COLO668 (cell line): ENCODE data around the gene DHX34.
"Not testable (repeated sequence)": the region's sequence is repeated elsewhere in the genome, so short reads cannot be mapped to it uniquely, and the experiment has no call there.

ENCODE experiments used
- DNase-seq: peaks from one replicate; lab custom pipeline; 2025; ENCODE audit not compliant: unreplicated experiment; lab: John Stamatoyannopoulos, UW

The DHX34 gene

DNA sequence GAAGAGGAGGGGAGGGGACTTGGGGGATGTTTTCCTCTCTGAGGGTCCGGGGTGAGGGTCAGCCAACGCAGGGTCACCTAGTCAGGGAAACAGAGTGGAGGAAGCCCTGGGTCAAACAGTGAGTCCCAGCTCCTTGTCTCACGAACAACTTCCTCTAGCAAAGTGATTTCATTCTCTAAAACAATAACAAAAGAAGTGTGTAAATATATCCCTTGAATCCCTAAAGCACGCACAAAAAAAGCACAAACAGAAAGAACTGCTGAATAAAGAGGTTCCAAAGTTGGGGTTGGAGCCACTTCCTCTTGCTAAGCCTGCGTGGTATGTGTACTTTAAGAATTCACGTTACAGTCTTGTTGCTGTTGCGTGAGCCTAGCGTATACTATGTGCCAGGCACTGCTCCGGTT, 18.6 kb upstream of the DHX34 start:
- DNase-seq = no peak

DNA sequence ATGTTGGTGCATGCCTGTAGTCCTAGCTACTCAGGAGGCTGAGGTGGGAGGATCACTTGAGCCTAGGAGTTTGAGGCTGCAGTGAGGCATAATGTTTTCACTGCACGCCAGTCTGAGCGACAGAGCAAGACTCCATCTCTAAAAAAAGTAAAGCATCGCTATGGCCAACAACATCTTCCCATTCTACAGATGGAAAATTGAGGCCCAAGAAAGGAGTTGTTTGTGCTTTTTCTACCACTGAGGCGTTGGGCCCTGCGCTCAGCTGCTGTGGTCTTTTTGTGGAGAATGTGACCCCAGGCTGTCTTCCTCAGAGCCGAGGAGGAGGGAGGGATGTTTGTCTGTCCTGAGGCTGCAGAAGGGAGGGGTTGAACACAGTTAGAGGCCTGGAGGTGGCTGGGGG, 17.6 kb upstream of the DHX34 start:
- DNase-seq = no peak

DNA sequence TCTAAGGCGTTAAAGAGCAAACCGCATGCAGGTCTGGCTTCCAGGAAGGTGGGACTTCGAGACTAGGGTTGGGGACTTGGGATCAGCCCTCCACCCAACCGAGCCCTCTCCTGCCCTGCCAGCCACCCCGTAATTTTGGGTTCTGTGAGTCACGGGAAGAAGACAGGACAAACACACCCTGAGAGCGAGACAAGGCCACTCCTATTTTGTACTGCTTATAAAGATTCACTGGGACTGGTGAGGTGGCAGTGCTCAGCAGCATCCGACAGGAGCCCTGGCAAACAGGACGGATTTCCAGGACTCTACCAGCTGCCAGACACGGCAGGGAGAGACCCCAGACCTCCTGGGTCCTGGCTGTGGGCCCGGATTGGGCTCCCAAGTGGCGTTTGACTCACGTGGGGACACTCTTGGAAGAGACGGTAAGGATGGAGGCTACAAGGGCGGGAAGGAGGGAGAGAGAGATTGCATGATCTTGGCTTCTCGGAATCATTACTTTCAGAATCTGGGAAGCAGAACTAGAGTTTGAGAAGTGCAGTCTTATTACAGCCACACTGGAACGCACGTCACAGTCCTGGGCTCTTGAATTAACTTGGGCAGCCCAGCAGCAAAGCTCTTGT, 17.1 kb upstream of the DHX34 start, which contains the start of gene C5AR2:
TSS of gene C5AR2 (plus strand) at position 245 of the 617 bp plus-strand sequence. CDS start 8,625 bp downstream, outside the sequence.
- DNase-seq = no peak

DNA sequence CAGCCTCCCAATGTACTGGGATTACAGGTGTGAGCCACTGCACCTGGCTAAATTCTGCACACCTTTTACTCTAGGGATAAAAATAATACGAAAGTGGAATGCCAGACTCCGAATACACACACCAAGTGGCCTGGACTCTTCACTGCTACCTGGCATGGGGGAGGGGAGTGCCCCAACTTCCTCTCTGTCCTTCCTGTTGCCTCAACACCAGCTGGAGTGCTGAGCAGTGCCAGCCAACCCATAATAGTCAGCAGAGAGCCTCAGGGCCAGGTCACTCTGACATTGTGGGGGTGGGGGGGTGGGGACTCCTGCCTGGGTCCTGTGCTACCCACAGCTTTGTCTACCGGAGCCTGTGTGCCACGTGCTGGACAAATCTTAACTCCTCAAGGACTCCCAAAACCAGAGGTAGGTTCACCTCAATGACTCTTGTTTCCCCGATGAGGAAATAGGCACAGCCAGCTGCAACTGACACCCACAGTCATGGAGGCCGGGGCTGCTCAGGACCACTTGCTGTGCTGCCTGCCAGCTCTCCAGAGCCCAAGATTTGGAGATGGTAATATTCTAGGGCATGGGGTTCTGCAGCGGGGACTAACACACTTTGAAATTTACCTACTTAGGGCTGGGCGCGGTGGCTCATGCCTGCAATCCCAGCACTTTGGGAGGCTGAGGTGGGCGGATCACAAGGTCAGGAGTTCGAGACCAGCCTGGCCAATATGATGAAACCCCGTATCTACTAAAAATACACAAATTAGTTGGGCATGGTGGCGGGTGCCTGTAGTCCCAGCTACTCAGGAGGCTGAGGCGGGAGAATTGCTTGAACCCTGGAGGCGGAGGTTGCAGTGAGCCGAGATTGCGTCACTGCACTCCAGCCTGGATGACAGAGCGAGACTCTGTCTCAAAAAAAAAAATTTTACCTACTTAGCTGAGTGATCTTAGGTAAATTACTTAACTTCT, 12.1 kb upstream of the DHX34 start:
- DNase-seq = peak; percentile 33

DNA sequence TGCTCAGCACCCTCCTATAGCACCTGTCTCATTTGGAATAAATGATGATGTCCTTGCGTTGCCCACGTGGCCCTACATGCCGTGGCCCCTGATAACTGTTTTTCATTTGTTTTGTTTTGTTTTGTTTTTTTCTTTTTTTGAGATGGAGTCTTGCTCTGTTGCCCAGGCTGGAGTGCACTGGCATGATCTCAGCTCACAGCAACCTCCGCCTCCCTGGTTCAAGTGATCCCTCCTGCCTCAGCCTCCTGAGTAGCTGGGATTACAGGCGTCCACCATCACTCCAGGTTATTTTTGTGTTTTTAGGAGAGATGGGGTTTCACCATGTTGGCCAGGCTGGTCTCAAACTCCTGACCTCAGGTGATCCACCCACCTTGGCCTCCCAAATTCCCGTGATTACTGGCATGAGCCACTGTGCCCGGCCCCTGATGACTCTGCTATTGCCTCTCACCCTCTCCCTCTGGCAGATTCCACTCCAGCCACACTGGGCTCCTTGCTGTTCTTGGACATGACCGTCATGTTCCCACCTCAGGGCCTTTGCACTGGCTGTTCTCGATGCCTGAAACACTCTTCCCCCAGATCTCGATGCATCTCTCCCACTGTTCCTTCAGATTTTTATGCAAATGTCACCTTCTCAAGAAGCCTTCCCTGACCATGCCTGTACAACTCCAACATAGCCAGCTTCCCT, 9.8 kb upstream of the DHX34 start:
- no peak for DNase-seq

DNA sequence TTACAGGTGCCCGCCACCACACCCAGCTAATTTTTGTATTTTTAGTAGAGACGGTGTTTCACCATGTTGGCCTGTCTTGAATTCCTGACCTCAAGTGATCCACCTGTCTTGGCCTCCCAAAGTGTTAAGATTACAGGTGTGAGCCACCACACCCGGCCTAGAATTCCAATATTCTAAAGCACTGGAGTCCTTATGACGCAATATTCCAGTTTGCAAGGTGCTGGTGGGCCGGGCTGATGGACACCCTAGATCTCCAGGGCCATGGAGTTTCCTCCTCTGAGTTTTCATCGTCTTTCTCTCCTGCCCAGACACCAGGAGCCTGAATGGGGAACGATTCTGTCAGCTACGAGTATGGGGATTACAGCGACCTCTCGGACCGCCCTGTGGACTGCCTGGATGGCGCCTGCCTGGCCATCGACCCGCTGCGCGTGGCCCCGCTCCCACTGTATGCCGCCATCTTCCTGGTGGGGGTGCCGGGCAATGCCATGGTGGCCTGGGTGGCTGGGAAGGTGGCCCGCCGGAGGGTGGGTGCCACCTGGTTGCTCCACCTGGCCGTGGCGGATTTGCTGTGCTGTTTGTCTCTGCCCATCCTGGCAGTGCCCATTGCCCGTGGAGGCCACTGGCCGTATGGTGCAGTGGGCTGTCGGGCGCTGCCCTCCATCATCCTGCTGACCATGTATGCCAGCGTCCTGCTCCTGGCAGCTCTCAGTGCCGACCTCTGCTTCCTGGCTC, 8.5 kb upstream of the DHX34 start:
- DNase-seq = no peak

DNA sequence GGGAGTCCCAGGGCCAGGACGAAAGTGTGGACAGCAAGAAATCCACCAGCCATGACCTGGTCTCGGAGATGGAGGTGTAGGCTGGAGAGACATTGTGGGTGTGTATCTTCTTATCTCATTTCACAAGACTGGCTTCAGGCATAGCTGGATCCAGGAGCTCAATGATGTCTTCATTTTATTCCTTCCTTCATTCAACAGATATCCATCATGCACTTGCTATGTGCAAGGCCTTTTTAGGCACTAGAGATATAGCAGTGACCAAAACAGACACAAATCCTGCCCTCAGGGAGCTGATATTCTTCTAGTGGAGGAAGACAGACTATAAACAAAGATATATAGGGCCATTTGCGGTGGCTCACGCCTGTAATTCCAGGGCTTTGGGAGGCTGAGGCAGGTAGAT, 7.4 kb upstream of the DHX34 start:
- no peak for DNase-seq

DNA sequence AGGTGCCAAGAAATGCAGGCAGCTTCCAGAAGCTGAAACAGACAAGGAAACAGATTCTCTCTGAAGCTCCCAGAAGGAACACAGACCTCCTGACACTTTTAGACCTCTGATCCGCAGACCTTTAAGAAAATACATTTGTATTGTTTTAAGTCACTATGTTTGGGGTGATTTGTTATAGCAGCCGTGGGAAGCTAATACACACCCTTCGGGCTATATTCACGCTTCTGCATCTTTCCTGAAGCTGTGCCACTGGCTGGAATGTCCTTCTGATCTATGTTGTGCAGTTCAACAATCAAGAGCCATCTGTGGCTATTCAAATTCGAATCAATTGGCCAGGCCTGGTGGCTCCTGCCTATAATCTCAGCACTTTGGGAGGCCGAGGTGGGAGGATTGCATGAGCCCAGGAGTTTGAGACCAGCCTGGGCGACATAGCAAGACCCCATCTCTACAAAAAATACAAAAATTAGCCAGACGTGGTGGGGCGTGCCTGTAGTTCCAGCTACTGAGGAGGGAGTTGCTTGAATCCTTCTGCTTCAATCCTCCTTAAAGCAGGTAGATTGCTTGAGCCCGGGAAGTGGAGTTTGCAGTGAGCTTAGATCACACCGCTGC, 5.8 kb upstream of the DHX34 start:
- no peak for DNase-seq

DNA sequence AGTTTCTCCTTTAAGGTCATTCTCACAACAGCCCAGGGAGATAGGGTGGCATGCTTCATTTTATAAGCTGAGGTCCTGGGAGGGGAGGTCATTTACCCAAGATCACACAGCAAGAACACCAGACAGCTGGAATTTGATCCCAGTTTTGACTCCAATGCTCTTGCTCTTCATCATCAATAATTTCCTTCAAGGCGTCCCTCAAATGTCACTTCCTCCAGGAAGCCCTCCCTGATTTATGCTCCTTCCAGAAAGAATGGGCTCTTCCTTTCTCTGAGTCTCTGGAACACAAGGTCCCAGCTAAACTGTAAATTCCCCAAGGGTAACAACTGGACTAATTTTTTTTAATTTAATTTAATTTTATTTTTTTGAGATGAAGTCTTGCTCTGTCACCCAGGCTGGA, 4.7 kb upstream of the DHX34 start:
- DNase-seq = no peak

DNA sequence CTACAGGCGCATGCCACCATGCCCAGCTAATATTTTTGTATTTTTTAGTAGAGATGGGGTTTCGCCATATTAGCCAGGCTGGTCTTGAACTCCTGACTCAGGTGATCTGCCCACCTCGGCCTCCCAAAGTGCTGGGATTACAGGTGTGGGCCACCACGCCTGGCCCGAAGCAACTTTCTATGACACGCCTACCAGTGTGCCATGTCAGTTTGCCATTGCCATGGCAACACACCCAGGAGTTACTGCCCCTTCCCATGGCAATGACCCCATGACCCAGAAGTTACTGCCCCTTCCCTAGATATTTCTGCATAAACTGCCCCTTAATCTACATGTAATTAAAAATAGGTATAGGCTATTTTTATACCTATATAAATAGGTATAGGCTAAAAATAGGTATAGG, 3.1 kb upstream of the DHX34 start:
- not testable (repeated sequence) for DNase-seq

DNA sequence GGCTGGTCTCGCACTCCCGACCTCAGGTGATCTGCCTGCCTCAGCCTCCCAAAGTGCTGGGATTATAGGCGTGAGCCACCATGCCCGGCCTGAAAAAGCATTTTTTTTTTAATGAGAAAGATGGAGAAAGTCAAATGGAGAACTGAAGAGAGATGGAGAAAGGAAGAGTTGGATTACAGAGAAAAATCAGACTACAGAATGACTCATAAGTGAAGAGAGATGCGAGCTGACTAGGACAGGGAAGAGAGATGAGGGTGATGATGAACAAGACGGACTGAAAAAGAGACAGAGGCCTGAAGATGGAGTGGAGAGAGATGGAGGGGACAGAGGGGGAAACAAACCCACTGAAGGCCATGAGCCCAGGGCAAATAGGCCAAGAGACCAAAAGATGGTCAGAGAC, 1.5 kb downstream of the DHX34 start:
- DNase-seq = no peak

DNA sequence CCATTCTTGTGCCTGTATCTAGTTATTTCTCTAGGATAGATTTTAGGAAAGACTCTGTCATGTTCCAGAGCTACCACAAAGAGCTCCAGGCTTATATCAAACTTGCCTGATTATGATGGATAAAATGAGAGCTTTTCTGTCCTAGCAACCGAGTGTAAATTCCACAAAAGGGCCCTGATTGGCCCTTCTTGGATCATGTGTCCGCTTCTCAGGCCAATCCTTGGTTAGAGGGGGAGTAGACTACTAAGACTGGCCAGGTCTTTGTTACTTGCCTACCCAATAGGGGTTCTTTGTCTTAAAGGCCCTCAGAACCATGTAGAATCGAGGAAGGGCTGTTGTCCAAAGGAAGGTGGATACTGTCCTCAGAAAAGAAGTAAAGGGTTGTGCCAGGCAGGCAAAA, 2.4 kb downstream of the DHX34 start:
- no peak for DNase-seq

DNA sequence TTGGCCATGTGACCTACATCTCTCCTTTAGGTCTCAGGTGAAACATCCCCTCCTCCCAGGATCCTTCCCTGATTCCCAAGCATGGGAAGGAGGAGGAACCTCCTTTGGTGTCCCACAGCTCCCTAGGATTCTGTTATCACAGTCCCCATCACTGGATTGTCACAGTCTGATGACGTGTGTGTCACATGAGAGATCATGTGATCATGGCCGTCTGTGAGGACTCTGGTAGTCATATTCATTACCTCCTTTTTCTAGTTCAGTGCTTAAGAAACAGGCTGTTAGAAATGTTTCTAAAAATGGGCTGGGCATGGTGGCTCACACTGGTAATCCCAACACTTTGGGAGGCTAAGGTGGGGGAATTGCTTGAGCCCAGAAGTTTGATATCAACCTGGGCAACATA, 3.0 kb downstream of the DHX34 start:
- DNase-seq = no peak

DNA sequence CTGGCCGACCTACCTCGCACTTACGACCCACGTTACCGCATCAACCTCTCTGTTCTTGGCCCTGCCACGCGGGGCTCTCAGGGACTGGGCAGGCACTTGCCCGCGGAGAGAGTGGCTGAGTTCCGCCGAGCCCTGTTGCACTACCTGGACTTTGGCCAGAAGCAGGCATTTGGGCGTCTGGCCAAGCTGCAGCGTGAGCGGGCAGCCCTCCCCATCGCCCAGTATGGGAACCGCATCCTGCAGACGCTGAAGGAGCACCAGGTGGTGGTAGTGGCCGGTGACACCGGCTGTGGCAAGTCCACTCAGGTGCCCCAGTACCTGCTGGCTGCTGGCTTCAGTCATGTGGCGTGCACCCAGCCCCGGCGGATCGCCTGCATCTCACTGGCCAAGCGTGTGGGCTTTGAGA, 4.2 kb downstream of the DHX34 start:
- peak; percentile 77 for DNase-seq

DNA sequence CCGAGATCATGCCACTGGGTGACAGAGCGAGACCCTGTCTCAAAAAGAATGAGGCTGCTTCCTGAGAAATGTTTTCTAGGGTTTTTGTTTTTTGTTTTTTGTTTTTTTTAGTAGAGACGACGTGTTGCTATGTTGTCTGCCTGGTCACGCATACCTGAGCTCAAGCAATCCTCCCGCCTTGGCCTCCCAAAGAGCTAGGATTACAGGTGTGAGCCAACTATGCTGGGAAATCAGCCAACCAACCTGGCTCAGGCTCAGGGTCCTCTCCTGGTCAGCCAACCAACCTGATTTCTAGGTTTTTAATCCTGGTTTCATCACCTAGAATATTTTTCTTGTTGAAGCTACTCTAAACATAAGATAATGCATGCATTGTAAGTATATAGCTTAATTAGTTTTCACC, 7.8 kb downstream of the DHX34 start:
- no peak for DNase-seq

DNA sequence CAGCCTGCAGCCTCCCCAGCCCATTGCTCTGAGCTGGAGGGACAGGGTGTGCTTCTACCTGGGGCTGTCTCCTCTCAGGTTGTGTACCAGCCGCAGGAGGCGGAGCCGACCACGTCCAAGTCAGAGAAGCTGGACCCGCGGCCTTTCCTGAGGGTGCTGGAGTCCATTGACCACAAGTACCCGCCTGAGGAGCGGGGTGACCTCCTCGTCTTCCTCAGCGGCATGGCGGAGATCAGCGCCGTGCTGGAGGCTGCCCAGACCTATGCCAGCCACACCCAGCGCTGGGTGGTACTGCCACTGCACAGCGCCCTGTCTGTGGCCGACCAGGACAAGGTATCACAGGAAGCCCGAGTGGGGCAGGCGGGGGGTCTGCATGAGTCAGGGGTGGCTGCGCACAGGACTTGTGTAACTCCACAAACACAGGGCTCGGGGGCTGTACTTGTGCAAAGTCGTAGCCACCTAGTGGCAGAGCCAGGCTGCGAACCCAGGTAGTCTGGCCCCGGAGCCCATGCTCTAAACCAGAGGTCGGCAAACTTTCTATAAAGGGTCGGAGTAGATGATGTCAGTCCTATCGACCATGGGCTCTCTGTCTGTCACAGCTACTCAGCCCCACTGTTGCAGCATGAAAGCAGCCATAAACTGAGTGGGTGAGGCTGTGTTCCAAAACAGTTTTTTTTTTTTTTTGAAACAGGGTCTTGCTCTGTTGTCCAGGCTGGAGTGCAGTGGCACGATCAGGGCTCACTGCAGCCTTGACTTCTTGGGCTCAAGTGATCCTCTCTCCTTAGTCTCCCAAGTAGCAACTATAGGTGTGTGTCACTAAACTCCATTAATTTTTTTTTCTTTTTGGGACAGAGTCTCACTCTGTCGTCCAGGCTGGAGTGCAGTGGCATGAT, 8.9 kb downstream of the DHX34 start:
- DNase-seq = no peak

DNA sequence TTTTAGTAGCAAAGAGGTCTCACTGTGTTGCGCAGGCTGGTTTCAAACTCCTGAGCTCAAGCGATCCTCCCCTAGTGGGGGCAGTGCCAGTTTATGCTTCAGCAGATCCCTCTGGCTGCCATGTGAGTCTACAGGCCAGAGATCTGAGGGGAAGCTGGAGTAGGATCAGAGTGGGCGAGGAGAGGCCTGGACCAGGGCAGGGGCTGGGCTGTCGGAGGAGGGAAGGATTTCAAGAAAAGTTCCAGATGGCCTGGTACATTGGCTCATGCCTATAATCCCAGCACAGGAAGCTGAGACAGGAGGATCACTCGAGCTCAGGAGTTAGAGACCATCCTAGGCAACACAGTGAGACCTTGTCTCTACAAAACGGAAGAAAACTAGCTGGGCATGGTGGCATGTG, 9.8 kb downstream of the DHX34 start:
- no peak for DNase-seq

DNA sequence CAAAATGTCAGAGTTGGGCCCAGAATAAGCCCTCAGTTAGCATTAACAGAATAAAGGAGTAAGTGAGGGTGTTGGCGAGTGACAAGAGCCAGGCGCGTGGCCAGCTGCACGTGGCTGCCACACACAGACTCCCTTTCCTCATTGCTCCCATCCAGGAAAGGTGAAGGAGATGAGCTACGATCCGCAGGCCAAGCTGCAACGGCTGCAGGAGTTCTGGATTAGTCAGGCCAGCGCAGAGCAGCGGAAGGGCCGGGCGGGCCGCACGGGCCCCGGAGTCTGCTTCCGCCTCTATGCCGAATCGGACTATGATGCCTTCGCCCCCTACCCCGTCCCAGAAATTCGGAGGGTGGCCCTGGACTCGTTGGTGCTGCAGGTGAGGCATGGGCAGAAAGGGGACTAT, 13.2 kb downstream of the DHX34 start:
- DNase-seq = no peak

DNA sequence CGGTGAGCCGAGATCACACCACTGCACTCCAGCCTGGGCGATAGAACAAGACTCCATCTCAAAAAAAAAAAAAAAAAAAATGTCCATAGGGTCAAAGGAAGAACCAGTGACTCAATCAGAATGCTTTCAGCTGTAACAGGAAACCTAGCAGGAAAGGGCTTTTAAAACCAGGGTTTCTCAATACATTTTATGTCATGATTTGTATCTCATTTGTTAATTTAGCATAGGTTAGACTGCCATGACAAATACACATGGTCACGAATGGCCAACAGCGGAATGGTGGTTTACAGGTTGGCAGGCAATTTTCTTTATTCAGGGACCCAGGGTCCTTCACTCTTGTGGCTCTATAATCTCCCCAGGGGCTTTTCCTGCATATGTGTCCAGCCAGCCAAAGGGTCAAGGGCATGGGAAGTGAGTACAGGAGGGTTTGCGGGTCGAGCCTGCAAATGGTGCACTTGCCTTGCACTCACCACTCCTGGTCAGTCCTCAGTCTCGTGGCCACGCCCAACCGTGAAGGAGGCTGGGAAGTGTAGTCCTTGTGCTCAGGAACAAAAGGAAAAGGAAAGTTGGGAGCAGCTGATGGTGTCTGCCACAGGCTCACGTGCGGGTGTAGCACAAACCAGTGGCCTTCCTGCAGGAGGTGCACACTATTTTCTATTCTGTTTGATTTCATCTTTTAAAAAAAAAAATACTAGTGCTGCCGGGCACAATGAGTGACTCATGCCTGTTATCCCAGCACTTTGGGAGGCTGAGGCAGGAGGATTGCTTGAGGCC, 14.8 kb downstream of the DHX34 start:
- DNase-seq = peak; percentile 7
